Ectodermal cell (in vitro differentiated cells): Measurements from ENCODE around the gene ST3GAL4.

ENCODE experiments used
- H3K27ac ChIP-seq: 2 replicates; pipeline ENCODE4 v1.7.0; 2013; ENCODE audit warnings: mild to moderate bottlenecking, low read depth, low read length; ENCODE audit not compliant: insufficient read depth, poor library complexity, severe bottlenecking
- H3K27me3 ChIP-seq: 2 replicates; pipeline ENCODE4 v1.7.0; 2013; ENCODE audit warnings: mild to moderate bottlenecking, low read length; ENCODE audit not compliant: insufficient read depth, control insufficient read depth, poor library complexity, severe bottlenecking
- H3K36me3 ChIP-seq: one replicate; pipeline ENCODE4 v1.7.0; 2013; ENCODE audit warnings: low read length; ENCODE audit not compliant: control insufficient read depth, insufficient read depth
- H3K4me1 ChIP-seq: one replicate; pipeline ENCODE4 v1.7.0; 2013; ENCODE audit warnings: low read length; ENCODE audit not compliant: control insufficient read depth, insufficient read depth
- H3K4me3 ChIP-seq: 2 replicates; pipeline ENCODE4 v1.7.0; 2013; ENCODE audit warnings: low read depth, low read length, control low read depth; ENCODE audit not compliant: insufficient read depth
- H3K9me3 ChIP-seq: 2 replicates; pipeline ENCODE4 v1.7.0; 2013; ENCODE audit warnings: mild to moderate bottlenecking, low read length, moderate library complexity; ENCODE audit not compliant: control insufficient read depth
- WGBS, 2 experiments: methylation state at CpG; one replicate each; pipeline ENCODE4 v1.1.7; 2013; ENCODE audit warnings: missing lambda C conversion rate in 2 of 2; 5-methylcytosine and 5-hydroxymethylcytosine counted together

Gene ST3GAL4

GRCh38 chr11:126313826-126314225 lies 41.7 kb upstream of the ST3GAL4 start:
- Histone ChIP-seq H3K9me3 (no peaks in the 10 kb centered on the region), H3K4me1 (peaks cover 6% of the 10 kb centered on the region), H3K27me3 (no peaks in the 10 kb centered on the region), H3K27ac (no peak overlapping the region), H3K36me3 (peaks cover 5% of the 10 kb centered on the region), H3K4me3 (no peak overlapping the region)
- WGBS, 2 experiments, result 89% methylated on average over 5 of the region's 5 CpGs

GRCh38 chr11:126317432-126317755 lies 38.1 kb upstream of the ST3GAL4 start:
- Histone ChIP-seq H3K4me1 (peaks cover 6% of the 10 kb centered on the region), H3K36me3 (peaks cover 5% of the 10 kb centered on the region), H3K27ac (no peak overlapping the region), H3K9me3 (no peaks in the 10 kb centered on the region), H3K27me3 (no peaks in the 10 kb centered on the region), H3K4me3 (no peak overlapping the region)
- 94 to 100% methylated on average over 1 of the region's 1 CpG for WGBS, 2 experiments

GRCh38 chr11:126317756-126318573 lies 37.5 kb upstream of the ST3GAL4 start:
- no peaks in the 10 kb centered on the region for H3K27me3 ChIP-seq
- H3K36me3 ChIP-seq, result peaks cover 5% of the 10 kb centered on the region
- H3K9me3 ChIP-seq, result no peaks in the 10 kb centered on the region
- WGBS, 2 experiments, result 87 to 91% methylated on average over 14 of the region's 14 CpGs
- peaks cover 6% of the 10 kb centered on the region for H3K4me1 ChIP-seq
- H3K4me3 ChIP-seq, result no peak overlapping the region
- no peak overlapping the region for H3K27ac ChIP-seq

GRCh38 chr11:126318574-126319373 lies 36.7 kb upstream of the ST3GAL4 start:
- H3K27me3 ChIP-seq, result no peaks in the 10 kb centered on the region
- H3K36me3 ChIP-seq, result peaks cover 4% of the 10 kb centered on the region
- 91 to 92% methylated on average over 9 of the region's 9 CpGs for WGBS, 2 experiments
- no peak overlapping the region for H3K27ac ChIP-seq
- no peaks in the 10 kb centered on the region for H3K9me3 ChIP-seq
- H3K4me3 ChIP-seq, result no peak overlapping the region
- peaks cover 6% of the 10 kb centered on the region for H3K4me1 ChIP-seq

GRCh38 chr11:126319374-126319740 lies 36.1 kb upstream of the ST3GAL4 start:
- no peak overlapping the region for H3K27ac ChIP-seq
- 94 to 96% methylated on average over 5 of the region's 5 CpGs for WGBS, 2 experiments

GRCh38 chr11:126322996-126323395 lies 32.5 kb upstream of the ST3GAL4 start:
- H3K36me3 ChIP-seq, result no peaks in the 10 kb centered on the region
- H3K27ac ChIP-seq, result no peak overlapping the region
- no peaks in the 10 kb centered on the region for H3K9me3 ChIP-seq
- WGBS, 2 experiments, result 90 to 100% methylated on average over 2 to 3 of the region's 3 CpGs
- H3K27me3 ChIP-seq, result no peaks in the 10 kb centered on the region
- H3K4me1 ChIP-seq, result peaks cover 6% of the 10 kb centered on the region
- H3K4me3 ChIP-seq, result no peak overlapping the region

More at GRCh38 chr11:126319374-126319740, 36.1 kb upstream of the ST3GAL4 start:
- Histone ChIP-seq H3K27me3 (no peaks in the 10 kb centered on the region), H3K36me3 (no peaks in the 10 kb centered on the region), H3K9me3 (no peaks in the 10 kb centered on the region), H3K4me1 (peaks cover 6% of the 10 kb centered on the region), H3K4me3 (no peak overlapping the region)

- Histone ChIP-seq H3K4me1 (peaks cover 8% of the 10 kb centered on the region), H3K27ac (no peak overlapping the region), H3K9me3 (no peaks in the 10 kb centered on the region), H3K4me3 (no peak overlapping the region), H3K36me3 (no peaks in the 10 kb centered on the region), H3K27me3 (no peaks in the 10 kb centered on the region)
- WGBS, 2 experiments, result 94 to 96% methylated on average over 17 of the region's 17 CpGs
Observed at GRCh38 chr11:126327281-126328000, 28.0 kb upstream of the ST3GAL4 start.

- H3K9me3 ChIP-seq, result no peaks in the 10 kb centered on the region
- no peaks in the 10 kb centered on the region for H3K36me3 ChIP-seq
- H3K27me3 ChIP-seq, result no peaks in the 10 kb centered on the region
- WGBS, 2 experiments, result 92 to 93% methylated on average over 20 of the region's 20 CpGs
- H3K4me1 ChIP-seq, result peaks cover 8% of the 10 kb centered on the region
- H3K4me3 ChIP-seq, result no peak overlapping the region
- H3K27ac ChIP-seq, result no peak overlapping the region
Observed at GRCh38 chr11:126328001-126328390, 27.5 kb upstream of the ST3GAL4 start.

- Histone ChIP-seq H3K27ac (peak overlapping the region; percentile 8), H3K27me3 (no peaks in the 10 kb centered on the region)
- 91 to 95% methylated on average over 12 of the region's 12 CpGs for WGBS, 2 experiments
Observed at GRCh38 chr11:126328444-126328843, 27.0 kb upstream of the ST3GAL4 start.

More at GRCh38 chr11:126328444-126328843, 27.0 kb upstream of the ST3GAL4 start:
- Histone ChIP-seq H3K4me3 (no peak overlapping the region), H3K36me3 (no peaks in the 10 kb centered on the region), H3K4me1 (peaks cover 8% of the 10 kb centered on the region), H3K9me3 (no peaks in the 10 kb centered on the region)
